NCI-H226 (cell line): ENCODE measurements around the gene ABLIM1.

Experiments used
- DNase-seq: peaks from one replicate; pipeline ENCODE4 v3.0.0-alpha.2; 2015

Gene ABLIM1

DNA sequence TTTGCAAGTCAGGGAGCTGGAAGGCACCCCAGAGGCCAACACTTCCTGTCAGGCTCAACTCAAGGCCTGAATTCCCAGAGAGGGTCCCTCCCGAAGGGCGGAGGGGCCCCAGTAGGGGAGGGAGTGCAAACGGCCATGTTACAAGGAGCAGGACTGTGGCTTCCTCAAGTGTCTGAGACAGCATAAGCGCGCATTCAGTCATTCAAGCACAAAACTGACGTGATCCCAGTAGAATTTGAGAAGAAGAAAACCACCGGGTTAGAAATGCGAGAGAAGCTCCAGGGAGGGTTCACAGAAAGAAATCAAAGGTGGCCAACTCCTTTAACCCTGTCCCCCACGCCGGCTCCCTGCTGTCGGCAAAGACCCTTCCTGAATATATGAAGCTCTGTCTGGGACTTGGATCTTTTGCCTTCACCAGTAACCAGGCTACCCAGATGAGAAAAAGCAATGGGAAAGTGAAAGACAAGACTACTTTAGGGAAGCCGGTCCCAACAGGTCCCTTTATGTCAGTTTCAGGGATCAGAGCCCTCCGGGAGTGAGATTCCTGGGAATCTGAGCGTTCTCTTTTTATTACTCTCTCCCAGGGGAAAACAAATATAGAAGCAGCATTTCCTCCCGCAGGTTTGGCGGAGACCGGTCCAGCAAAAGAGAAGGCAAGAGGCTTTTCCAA is 255.1 kb downstream of the ABLIM1 start:
- no peak for DNase-seq

DNA sequence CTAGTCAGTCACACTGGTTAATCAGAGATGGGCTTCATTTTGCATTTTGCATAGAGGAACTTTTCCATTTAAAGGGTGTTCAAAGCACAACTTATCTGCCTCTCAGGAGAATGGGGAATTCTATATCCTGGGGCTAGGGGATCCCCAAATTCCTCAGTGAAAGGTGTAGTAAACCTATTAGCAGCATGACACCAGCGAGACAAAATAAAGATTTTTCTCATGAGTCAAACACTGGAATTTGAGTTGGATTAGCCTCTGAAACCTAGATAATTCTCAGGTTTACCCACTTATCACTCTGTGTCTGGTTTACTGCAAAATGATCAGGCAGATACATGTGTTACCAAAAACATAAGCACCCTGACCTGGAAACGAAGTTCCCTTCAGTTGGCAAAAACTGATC is 255.8 kb downstream of the ABLIM1 start:
- DNase-seq = peak; percentile 60

DNA sequence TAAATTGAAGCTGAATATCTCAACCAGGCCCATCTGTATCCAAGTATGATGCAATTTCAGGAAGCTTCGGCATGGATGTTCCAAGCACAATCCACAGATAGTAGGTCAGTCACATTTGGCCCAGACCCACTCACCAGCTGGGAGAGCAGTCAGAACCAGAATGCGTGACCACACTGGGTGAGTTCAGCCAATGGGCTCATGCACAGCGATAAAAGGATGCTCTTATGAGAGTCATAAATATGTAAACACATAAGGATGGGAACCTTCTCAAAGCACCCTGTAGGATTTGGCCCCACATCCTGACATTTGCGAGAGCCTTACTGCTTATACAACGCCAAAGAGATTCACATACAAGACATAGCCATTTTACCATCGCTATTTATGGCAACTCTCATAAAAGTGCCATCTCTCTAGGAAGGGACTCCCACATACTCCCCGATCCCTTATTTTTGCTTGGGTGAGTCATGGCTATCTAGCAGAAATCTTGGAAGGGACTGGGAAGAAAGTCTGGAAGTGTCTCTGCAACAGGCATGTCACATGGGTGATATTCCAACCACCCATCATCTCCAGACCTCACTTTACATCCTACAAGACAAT is 256.8 kb downstream of the ABLIM1 start:
- DNase-seq = no peak

DNA sequence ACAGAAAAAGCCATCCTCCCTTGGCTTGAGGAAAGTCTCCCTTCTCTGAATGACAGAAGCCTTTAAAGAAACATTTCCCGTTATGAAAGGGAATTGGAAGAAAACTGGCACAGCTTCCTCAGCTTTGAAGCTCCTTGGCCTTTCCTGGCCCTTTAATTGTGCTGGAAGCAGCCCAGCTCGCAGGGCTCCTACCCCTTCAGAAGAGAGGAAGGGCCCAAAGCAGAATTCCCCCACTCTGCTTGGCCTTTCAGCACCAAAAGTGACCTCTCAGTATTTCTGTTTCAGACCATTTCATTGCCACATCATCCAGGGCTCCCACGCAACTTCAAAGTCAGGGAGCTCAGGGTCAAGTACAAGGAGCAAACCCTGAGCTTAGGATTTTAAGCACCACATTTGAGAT is 258.0 kb downstream of the ABLIM1 start:
- no peak for DNase-seq

DNA sequence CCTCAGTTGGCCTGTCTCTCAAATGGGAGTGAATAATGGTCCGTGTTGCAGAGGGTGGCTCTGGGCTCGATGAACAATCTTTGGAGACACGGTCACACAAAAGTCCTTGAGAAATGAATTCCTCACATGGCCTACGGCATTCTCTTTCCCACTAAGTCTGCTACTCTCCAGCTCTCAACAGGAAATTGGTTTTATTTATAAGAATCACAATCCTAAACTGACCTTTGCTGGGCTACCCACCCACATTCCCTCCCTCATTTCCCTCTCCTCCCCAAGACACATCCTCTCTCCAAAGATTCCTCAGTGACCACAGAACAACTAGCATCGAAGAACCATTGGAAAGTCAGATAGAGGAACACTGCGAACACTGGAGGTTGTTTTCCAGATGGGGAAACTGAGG is 258.5 kb downstream of the ABLIM1 start:
- DNase-seq = no peak

DNA sequence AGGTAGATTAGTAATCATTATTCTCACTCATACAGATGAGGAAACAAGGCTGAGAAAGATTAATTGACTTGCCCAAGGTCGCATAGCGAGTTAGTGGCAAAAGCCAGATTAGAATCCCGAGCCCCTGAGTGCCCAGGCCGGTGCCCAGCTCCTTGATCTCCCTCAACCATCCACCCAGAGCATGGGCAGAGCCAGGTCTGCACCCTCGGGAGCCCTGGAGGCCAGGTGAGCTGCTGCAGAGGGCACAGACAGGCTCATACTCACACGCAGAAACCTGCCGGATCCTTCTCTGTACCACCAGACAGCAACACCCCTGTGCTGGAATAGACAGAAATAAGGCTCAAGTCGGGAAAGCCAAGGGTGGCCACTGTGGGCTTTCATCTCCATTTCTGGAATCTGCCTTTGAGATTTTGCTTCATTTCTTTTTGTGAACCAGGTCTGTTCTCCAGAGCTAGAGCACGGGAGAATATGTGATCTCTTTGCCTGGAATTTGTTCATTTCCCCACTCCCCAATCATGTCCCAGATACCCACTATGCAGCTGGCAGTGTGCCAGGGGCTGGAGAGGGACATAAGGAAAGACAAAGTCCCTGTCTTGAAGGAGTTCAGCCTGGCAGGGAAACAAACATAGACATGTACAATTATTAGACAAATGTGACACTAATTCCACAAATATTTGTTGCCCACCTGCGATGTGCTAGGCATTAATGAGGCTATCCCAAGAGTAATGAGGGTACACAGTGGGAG is 259.3 kb downstream of the ABLIM1 start:
- no peak for DNase-seq

DNA sequence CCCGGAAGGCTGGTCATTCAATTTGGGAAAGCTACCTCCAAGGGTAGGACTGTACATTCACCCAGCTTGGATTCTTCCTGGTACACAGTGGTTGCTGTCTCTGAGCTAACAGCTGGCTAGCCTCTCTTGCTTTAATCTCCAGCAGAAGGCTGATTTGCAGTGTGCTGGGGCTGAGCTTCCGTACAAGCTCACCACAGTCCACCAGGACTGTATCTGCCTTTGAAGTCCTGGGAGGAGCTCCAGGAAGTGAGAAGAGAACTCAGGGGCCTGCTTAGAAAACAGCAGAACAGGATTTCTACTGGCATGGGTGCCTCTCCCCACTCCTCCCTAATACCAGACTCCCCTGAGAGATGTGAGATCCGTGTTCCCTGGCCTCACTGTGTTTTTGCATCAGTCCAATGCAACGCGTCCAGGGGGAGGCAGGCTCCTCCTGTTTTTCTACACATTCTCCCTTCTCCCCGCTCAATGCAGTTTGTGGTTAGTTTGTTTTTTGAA is 260.4 kb downstream of the ABLIM1 start:
- no peak for DNase-seq

DNA sequence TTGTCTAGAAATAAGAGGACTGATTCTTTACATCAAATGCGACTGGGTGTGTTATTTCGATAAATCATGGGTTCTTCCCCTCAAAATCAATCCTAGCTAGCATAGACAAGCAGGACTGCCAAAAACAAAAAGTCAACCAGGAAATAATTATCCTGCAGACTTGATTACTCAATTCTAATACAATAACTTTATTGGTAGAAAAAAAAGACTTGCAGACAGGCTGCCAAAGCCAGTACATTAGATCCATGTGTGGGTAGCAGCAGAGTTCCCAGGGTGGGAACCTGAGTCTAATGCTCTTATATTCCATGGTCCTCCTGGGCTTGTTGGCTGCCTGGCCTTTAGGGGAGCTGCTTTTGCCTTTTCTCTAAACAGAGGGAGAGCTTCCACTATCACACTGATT is 261.6 kb downstream of the ABLIM1 start:
- DNase-seq = no peak

DNA sequence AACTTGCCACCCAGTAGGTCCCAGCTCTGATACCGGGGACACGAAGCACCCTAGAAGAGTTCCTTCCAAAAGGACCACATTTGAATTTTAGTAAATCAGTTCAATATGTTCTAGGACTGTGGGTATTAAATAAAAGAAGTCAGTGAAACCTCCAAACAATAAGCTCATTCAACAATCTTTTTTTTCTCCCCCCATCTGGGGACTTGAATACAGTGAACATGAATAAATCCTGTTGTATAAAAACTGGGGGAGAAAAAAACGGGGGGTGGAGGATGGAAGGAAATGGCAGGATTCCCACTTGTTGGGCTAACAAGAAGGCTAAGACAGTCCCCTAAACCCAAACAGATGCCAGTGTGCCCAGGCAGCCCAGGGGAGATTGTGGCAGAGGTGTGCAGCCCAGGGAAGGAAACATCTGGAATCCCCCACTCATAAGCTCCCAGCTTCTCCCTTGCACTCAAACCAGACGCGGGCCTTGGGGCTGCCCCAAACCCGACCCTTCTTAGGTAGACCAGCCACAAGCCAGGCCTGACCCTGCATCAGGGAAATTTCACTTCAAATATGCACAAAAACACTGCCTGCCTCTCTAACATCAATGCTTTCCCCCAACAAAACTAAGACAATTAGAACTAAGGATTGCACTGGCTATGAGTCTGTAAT is 262.6 kb downstream of the ABLIM1 start:
- DNase-seq = no peak

DNA sequence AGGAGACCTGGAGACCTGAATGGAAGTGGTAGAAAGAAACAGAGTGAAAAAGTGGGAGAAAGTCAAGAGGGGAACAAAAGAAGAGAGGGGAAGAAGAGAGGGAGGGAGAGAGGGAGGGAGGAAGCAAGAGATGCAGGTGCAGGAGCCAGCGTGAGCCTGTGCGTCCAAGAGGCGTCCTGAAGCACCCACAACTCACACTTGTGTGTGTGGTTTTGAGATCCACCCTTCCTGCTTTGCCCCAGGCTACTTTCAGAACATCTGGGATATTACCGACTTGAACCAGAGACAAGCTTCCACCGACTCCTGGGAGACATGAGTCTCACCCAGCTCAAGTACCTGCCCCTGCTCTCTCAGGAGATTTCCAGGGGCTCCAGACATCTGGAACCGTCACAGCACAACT is 263.5 kb downstream of the ABLIM1 start:
- DNase-seq = no peak

DNA sequence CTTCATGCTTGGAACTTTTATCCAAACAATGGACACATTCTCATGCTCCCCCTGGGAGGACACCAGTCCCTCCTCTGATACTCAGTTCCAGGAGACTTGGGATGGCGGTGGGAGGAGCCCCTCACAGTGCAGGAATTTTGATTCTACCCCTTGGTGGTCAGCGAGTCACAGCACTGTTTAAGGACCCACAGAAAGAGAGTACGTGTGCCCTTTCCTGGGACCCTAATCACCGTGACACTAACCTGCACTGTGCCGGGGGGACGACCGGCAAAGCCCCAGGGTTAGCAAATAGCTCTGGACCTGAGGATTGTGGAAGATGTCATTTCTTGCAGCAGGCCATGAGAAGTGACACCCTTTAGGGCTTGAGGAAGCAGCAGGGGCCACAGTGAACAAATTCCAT is 264.2 kb downstream of the ABLIM1 start:
- DNase-seq = no peak

DNA sequence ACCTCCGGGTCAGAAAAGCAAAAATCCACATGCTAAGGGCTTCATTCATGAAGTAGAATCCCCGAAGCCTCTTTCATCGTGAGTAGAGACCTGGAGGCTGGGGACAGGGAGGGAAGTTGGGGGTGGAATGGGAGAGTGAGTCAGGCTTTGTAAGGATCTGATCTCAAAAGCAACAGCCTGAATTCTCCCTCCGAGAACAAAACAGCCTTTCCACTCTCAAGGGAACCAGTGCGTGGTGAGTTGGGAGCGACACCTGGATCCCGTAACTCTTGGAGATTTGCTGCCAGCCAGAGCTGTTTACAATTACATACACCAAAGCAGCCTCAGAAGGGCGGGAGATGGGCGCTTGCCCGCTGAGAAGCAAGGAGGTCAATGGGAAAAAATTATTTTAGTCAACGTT is 264.6 kb downstream of the ABLIM1 start:
- DNase-seq = no peak

DNA sequence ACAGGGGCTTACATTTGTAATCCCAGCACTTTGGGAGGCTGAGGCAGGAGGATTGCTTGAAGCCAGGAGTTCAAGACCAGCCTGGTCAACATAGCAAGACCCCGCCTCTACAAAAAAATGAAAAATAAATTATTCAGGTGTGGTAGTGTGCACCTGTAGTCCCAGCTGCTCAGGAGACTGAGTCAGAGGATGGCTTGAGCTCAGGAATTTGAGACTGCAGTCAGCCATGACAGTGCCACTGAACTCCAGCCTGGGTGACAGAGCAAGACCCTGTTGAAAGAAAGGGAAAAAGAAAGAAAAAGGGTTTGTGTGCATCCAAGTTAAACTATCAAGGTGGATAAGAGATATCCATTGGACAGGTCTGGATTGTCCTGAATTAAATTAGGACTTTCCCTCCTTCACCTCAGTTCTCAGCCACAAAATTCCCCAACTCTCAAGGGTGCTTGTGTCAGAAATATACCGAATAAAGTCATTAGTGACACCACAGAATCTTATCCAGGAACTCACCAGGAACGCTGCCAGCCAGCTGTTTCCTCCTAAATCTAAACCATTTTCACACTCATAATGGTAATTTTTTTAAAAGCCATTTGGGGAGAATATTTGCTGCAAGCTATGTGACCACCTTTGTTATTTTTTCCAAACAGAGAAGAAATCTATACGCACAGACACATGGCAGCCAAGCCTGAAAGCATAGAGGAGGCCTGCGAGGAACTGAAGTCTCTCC is 265.8 kb downstream of the ABLIM1 start:
- DNase-seq = no peak

DNA sequence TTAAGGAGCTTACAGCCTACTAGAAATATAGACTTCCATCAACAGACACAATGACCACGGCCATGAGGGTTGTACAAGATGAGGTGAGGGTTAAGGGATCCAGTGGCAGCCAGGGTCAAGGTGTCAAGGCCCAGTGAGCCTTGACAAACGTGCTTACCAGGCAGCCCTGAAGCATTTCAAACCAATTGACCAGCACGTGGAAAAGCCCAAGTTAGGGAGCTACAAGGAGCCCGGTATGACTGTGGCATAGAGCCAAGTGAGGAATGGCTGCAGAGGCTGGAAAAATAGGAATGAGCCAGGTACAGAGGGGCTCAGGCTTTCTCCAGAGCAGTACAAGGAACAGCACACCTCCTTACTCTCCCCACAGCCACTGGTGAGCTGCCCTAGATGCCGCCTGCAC is 266.5 kb downstream of the ABLIM1 start:
- no peak for DNase-seq

DNA sequence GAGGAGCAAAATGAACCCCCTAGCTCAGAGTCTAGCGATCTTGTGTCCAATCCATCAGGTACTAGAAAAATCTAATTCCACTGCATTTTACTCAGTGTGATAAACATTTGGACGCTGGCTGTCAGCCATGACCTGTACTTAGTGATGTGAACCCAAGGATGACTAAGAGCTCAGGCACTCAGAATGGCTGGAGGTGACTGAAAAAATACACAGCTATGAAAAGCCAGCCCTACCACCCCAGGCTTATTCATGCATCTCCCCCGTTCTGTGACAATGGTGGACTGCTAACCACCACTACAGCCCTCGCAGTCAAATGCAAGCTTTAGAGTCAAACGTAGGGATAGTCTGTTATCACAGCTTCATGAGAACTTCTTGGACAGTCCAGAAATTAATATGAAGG is 268.6 kb downstream of the ABLIM1 start:
- DNase-seq = peak; percentile 71

DNA sequence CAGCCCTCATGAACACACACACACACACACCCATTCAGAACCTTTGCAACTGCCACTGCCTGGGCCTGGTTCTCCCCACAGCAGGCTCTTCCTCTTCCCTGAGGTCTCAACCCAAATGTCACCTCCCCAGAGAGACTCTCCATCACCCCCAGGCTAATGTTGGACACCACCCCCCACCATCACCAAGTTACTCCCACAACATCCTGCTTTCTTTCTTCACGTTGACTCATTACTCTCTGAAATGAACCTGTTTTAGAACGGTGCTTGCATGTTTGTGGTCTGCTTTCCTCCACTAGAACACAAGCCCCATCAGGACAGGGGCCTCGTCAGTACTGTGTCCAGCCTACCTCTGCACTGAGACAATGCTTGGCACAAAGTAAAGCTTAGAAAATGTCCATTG is 269.8 kb downstream of the ABLIM1 start:
- DNase-seq = peak; percentile 53

DNA sequence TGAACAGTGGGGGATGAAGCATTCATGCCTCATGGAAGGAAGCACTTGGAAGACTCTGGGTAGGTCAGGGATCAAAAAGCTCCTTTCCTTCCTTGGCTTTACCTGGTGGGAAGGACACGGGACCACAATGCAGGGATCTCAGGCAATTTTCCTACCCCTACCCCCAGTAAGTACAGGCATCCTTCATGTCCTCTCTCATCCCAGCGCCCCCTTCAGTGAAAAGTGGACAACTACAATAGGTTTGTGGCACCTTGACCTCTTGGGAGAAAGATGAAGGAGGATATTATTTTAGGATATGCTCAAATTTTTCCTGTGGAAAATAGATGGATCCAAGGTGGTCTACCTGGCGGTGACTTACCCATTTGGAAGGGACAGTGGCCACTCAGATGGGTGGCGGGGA is 270.3 kb downstream of the ABLIM1 start:
- DNase-seq = no peak

DNA sequence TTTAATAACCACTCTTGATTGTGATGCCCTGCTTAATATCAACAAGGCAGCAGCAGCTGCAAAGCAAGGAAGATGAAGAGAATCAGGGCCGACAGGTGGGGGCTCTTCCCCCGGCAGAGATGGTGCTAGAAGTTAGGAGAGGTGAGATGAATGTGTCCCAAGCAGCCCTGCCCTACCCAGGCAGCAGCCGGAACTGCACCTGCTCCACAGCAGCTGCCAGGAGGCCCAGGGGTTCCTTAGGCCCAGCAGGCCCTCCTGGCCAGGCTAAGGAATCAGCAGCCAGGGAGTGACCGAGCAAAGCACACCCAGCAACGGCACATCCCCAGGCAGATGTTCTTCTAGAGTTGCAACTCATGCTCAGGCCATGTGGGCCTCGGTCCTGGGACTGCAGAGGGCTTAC is 271.6 kb downstream of the ABLIM1 start:
- DNase-seq = no peak

DNA sequence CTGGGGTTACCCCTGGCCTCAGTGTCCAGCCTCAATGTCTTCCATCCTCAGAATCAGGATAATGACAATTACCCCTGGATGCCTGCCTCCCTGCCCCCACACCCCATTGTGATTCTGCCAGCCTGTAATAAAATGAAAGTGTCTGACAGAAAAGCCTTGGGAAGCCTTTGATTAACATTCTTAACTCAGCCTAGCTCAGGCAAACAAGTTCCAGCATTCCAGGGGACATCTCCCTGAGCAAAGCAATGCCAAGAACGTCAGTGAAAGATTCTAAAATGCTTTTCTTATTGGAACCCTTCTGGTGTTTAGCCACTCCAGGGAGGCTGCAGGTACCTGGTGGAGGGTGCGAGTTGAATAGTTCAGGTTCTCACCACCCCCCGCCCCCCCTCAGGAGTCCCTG is 272.5 kb downstream of the ABLIM1 start:
- DNase-seq = no peak

DNA sequence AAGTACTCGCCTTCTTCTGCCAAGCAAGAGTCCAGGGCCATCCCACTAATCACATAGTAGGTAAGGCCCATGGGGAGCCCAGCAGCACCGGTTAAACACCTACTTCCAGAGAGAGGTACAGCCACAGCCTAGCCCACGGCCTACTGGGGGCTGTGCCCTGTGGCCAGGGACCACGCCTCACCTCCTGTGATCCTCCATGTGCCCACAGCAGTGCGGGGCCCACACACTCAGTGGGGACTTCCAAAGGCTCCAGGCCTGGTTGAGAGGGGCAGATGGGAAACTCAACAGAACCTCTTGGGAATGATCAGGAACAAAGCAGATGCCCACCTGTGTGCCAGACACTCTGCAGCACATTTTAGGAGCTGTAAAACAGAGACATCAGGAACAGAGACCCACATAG is 273.5 kb downstream of the ABLIM1 start:
- DNase-seq = no peak

DNA sequence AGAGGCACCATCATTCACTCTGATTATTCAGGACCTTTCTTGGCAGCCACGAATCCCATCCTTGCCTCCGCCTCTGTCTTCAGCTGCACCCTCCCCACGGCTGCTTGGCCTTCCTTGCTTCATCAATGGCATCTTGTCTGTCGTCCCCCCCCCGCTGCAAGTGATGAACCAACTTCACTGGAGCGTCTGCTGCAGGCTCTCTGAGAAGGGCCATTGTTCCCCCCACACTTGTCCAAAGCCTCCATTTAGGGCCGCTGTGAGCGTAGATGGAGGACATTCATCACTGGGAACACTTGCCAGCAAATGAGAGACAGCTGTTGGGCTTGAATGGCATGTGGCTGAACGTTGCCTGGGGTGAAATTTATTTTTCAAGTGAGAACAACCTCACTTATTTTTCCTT is 273.9 kb downstream of the ABLIM1 start:
- DNase-seq = no peak
